Small intestine (tissue), 7 donors: ENCODE results near the gene S100A8. TPM values are rescaled to one million over a fixed set of nuclear protein-coding genes. Genes with fewer than 3 reads are reported as not detected.

ENCODE experiments used
- DNase-seq, 2 donors: peaks; one replicate each; pipeline versions ENCODE4 v3.0.0 to v3.0.0-alpha.2; 2013
- FAIRE-seq: peaks from 2 replicates; lab custom pipeline; 2012; peaks lifted over from hg19 to GRCh38; lab: Jason Lieb, UNC
- H3K27ac ChIP-seq, 3 donors: one replicate each; pipeline ENCODE4 v1.5.1; 2013; ENCODE audit warnings: low read length in 2 of 3, mild to moderate bottlenecking in 2 of 3, control low read depth in 1 of 3, inconsistent platforms in 1 of 3, low read depth in 1 of 3, moderate library complexity in 1 of 3
- H3K27me3 ChIP-seq, 3 donors: one replicate each; pipeline ENCODE4 v1.6.1; 2013; ENCODE audit warnings: low read length in 3 of 3, inconsistent platforms in 1 of 3; ENCODE audit not compliant: control insufficient read depth in 3 of 3, insufficient read depth in 3 of 3
- H3K36me3 ChIP-seq, 3 donors: one replicate each; pipeline ENCODE4 v1.6.1; 2013; ENCODE audit warnings: low read length in 3 of 3, inconsistent platforms in 1 of 3, low read depth in 1 of 3, mild to moderate bottlenecking in 1 of 3, moderate library complexity in 1 of 3; ENCODE audit not compliant: control insufficient read depth in 3 of 3, insufficient read depth in 2 of 3
- H3K4me1 ChIP-seq, 3 donors: one replicate each; pipeline ENCODE4 v1.6.1; 2013; ENCODE audit warnings: low read length in 2 of 3, inconsistent platforms in 1 of 3, low read depth in 1 of 3, mild to moderate bottlenecking in 1 of 3, moderate library complexity in 1 of 3; ENCODE audit not compliant: control insufficient read depth in 3 of 3, insufficient read depth in 2 of 3
- H3K4me3 ChIP-seq, 3 donors: one replicate each; pipeline ENCODE4 v1.5.1; 2013; ENCODE audit warnings: low read length in 3 of 3, control low read depth in 1 of 3, inconsistent platforms in 1 of 3, low read depth in 1 of 3, mild to moderate bottlenecking in 1 of 3, moderate library complexity in 1 of 3
- H3K9me3 ChIP-seq, 2 donors: one replicate each; pipeline ENCODE4 v1.6.1; 2013; ENCODE audit warnings: low read depth in 1 of 2, low read length in 1 of 2; ENCODE audit not compliant: control insufficient read depth in 2 of 2, insufficient read depth in 1 of 2
- WGBS, 3 donors: extraction: QIAGEN DNeasy Blood & Tissue Kit; methylation state at CpG; one replicate each; pipeline ENCODE4 v1.1.7; 2013; 5-methylcytosine and 5-hydroxymethylcytosine counted together
- polyA plus RNA-seq, 4 donors: library from polyadenylated mRNA; stranded (reverse) in 3 of 4; unstranded in 1 of 4; fragments of 200-250 nt in 3 of 4; fragments of 120-200 nt in 1 of 4; gene quantifications; one replicate each; pipeline versions ENCODE4 v1.2.1 to v1.2.3, GENCODE V29; 2013
- donor health status: healthy with polysubstance abuse.
- donor health status: control.
- donor health status: control.
- donor health status: Bipolar disorder and iron deficiency.
- donor health status: healthy.

The S100A8 gene
- polyA plus RNA-seq, 4 donors, result 10.2 to 208 (median 86.3) TPM

- H3K4me1 ChIP-seq, result no peaks in the 10 kb centered on the region
- WGBS, 3 donors, result 74 to 75% (median 74%) methylated on average over 3 of the region's 3 CpGs
Measured at GRCh38 chr1:153431427-153431826, 40.6 kb upstream of the S100A8 start.

GRCh38 chr1:153431002-153431401 is 40.1 kb upstream of the S100A8 start:
- Histone ChIP-seq H3K9me3 (no peaks in the 10 kb centered on the region), H3K27ac (no peak overlapping the region), H3K27me3 (peaks cover 0 to 3% (median 0%) of the 10 kb centered on the region in 3 donors), H3K4me3 (no peak overlapping the region), H3K4me1 (no peaks in the 10 kb centered on the region), H3K36me3 (no peaks in the 10 kb centered on the region)
- WGBS, 3 donors, result 79 to 86% (median 83%) methylated on average over 17 of the region's 17 CpGs
- FAIRE-seq (no peak), DNase-seq (no peak)

More at GRCh38 chr1:153431427-153431826, 40.6 kb upstream of the S100A8 start:
- H3K36me3 ChIP-seq, result no peaks in the 10 kb centered on the region
- H3K9me3 ChIP-seq, result no peaks in the 10 kb centered on the region
- FAIRE-seq (no peak), DNase-seq (no peak)
- H3K4me3 ChIP-seq, result no peak overlapping the region
- no peak overlapping the region for H3K27ac ChIP-seq
- H3K27me3 ChIP-seq, result peaks cover 0 to 3% (median 0%) of the 10 kb centered on the region in 3 donors

GRCh38 chr1:153430561-153430960 is 39.7 kb upstream of the S100A8 start:
- Histone ChIP-seq H3K4me1 (no peaks in the 10 kb centered on the region), H3K27me3 (peaks cover 0 to 3% (median 0%) of the 10 kb centered on the region in 3 donors), H3K9me3 (no peaks in the 10 kb centered on the region), H3K4me3 (no peak overlapping the region), H3K27ac (no peak overlapping the region), H3K36me3 (no peaks in the 10 kb centered on the region)
- WGBS, 3 donors, result 72 to 82% (median 77%) methylated on average over 3 of the region's 3 CpGs
- no peak for DNase-seq
- no peak for FAIRE-seq

GRCh38 chr1:153430166-153430553 is 39.3 kb upstream of the S100A8 start:
- WGBS, 3 donors, result 83 to 86% (median 86%) methylated on average over 2 of the region's 2 CpGs
- no peak overlapping the region for H3K4me3 ChIP-seq
- no peaks in the 10 kb centered on the region for H3K4me1 ChIP-seq
- FAIRE-seq (no peak), DNase-seq (no peak)
- H3K27ac ChIP-seq, result no peak overlapping the region
- peaks cover 0 to 3% (median 0%) of the 10 kb centered on the region in 3 donors for H3K27me3 ChIP-seq
- H3K9me3 ChIP-seq, result no peaks in the 10 kb centered on the region
- H3K36me3 ChIP-seq, result no peaks in the 10 kb centered on the region

- Histone ChIP-seq H3K27ac (no peak overlapping the region), H3K4me1 (no peaks in the 10 kb centered on the region), H3K9me3 (no peaks in the 10 kb centered on the region), H3K36me3 (no peaks in the 10 kb centered on the region), H3K27me3 (peaks cover 0 to 3% (median 0%) of the 10 kb centered on the region in 3 donors), H3K4me3 (no peak overlapping the region)
- FAIRE-seq (no peak), DNase-seq (no peak)
- WGBS, 3 donors, result 58 to 76% (median 58%) methylated on average over 7 of the region's 7 CpGs
Measured at GRCh38 chr1:153429266-153430165, 38.6 kb upstream of the S100A8 start.

- no peak overlapping the region for H3K27ac ChIP-seq
Measured at GRCh38 chr1:153428791-153429190, 37.9 kb upstream of the S100A8 start.

GRCh38 chr1:153428073-153428638 is 37.3 kb upstream of the S100A8 start:
- no peak for DNase-seq
- H3K27ac ChIP-seq, result no peak overlapping the region
- H3K4me1 ChIP-seq, result no peaks in the 10 kb centered on the region
- H3K9me3 ChIP-seq, result no peaks in the 10 kb centered on the region
- FAIRE-seq, result no peak
- no peak overlapping the region for H3K4me3 ChIP-seq
- H3K36me3 ChIP-seq, result no peaks in the 10 kb centered on the region
- H3K27me3 ChIP-seq, result peaks cover 0 to 3% (median 0%) of the 10 kb centered on the region in 3 donors
- WGBS, 3 donors, result 66 to 78% (median 76%) methylated on average over 12 of the region's 12 CpGs

More at GRCh38 chr1:153428791-153429190, 37.9 kb upstream of the S100A8 start:
- FAIRE-seq (no peak), DNase-seq (no peak)
- H3K27me3 ChIP-seq, result peaks cover 0 to 3% (median 0%) of the 10 kb centered on the region in 3 donors
- no peaks in the 10 kb centered on the region for H3K4me1 ChIP-seq
- H3K4me3 ChIP-seq, result no peak overlapping the region
- no peaks in the 10 kb centered on the region for H3K9me3 ChIP-seq
- no peaks in the 10 kb centered on the region for H3K36me3 ChIP-seq
- WGBS, 3 donors, result 46 to 59% (median 54%) methylated on average over 6 of the region's 6 CpGs

GRCh38 chr1:153426809-153427208 is 35.9 kb upstream of the S100A8 start:
- H3K36me3 ChIP-seq, result no peaks in the 10 kb centered on the region
- FAIRE-seq (no peak), DNase-seq (no peak)
- no peak overlapping the region for H3K27ac ChIP-seq
- WGBS, 3 donors, result 22 to 52% (median 22%) methylated on average over 1 of the region's 1 CpG
- H3K4me1 ChIP-seq, result no peaks in the 10 kb centered on the region
- peaks cover 0 to 3% (median 0%) of the 10 kb centered on the region in 3 donors for H3K27me3 ChIP-seq
- H3K4me3 ChIP-seq, result no peak overlapping the region
- H3K9me3 ChIP-seq, result no peaks in the 10 kb centered on the region
